Left ventricle myocardium superior (tissue), 1 donor: ENCODE results near the gene NFU1. TPM values are rescaled to one million over a fixed set of nuclear protein-coding genes. Genes with fewer than 3 reads are reported as not detected.
"Not testable (repeated sequence)": the region's sequence is repeated elsewhere in the genome, so short reads cannot be mapped to it uniquely, and the experiment has no call there.

Source experiments
- ATAC-seq: fragments of 200-7000 bp; cut with Tn5 transposase; one replicate; pipeline ENCODE4 v1.9.1; 2020; ENCODE audit warnings: mild to moderate bottlenecking, moderate library complexity
- DNase-seq: peaks from one replicate; pipeline ENCODE4 v3.0.0-alpha.2; 2020
- intact Hi-C: fragments of 100-400 bp; cut with micrococcal nuclease; formaldehyde crosslinking; loops from one replicate; pipeline ENCODE4 v1.11.0; 2022
- total RNA-seq: library from RNA; stranded (reverse); fragmentation: NEBNext Ultra II Directional; extraction: Animal tissue kit (Norgen Biotek cat#: 25700); gene quantifications from one replicate; pipeline ENCODE4 v1.2.1, GENCODE V29; 2021
- donor health status: DM: no; HTN: yes; CAD: no; lungs with severe emphysema.

Gene NFU1
- total RNA-seq, 1 donor from 2014 or later, result 117 TPM

DNA sequence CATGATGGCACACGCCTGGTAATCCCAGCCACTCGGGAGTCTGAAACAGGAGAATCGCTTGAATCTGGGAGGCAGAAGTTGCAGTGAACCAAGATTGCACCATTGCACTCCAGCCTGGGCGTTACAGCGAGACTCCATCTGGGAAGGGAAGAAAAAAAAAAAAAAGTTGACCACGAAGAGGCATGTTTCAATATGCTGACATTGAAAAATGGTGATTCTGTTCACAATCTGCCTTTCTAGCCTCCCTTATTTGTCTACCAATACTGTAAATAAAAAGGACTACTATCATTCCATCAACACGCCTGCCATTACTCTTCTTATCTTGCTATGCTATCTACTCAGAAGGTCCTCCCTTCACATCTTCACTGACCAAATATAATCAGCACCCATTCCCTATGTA lies 68.6 kb downstream of the NFU1 start:
- no peak for ATAC-seq
- intact Hi-C loops, result no loop called here

DNA sequence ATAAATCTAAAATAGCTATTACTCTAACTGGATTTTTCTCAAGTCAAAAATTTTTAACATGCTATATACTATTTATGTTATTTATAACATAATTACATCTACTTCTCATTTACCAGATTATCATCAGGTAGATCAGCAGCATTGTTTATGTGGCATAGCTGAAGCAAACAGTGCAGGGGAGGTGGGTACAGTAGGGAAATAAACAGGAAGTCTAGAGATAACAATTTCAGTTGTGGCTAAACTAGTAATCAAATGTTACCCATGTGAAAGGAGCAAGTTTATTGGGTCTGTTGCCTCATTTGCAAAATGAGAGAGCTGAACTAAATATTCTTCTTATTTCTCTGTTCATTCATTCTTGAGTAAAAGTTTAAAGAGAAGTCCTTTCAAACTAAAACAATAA lies 77.9 kb downstream of the NFU1 start:
- intact Hi-C loops, result no loop called here
- ATAC-seq (no peak), DNase-seq (no peak)

More for the DNA sequence above, 68.6 kb downstream of the NFU1 start:
- no peak for DNase-seq

DNA sequence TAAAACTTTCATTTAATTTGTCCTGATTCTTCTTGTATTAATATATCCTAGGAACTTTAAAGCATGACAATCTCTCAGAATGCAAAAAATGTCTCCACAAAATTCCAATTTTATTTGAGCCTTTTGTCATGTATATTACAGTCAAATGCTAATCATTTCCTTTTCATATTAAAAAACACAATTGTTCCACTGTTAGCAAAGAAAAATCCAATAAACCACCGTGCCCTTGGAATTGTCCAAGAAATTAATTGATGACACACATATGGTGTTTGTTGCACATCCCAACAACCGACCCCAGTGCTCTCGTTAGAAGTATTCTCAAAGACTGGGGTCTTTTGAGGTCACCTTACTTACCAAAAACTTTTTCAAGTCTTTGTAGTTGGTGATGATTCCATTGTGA lies 78.3 kb downstream of the NFU1 start:
- intact Hi-C loops, result no loop called here
- ATAC-seq (no peak), DNase-seq (no peak)

DNA sequence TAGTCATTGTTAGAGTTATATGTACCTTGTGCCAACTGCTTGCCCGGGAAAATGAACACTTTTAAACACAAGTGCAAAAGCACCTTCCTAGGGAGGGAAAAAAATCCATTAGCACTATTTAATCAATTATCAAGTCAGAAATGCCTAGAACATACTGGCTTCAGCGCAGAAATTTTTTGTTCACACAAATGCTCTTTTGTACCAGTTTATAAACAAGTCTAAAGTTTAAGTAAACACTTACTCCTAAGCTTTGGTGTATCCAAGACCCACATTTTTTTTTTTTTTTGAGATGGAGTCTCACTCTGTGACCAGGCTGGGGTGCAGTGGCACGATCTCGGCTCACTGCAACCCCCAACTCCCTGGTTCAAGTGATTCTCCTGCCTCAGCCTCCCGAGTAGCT lies 80.8 kb downstream of the NFU1 start:
- ATAC-seq, result no peak
- no peak for DNase-seq
- intact Hi-C loops, result no loop called here

DNA sequence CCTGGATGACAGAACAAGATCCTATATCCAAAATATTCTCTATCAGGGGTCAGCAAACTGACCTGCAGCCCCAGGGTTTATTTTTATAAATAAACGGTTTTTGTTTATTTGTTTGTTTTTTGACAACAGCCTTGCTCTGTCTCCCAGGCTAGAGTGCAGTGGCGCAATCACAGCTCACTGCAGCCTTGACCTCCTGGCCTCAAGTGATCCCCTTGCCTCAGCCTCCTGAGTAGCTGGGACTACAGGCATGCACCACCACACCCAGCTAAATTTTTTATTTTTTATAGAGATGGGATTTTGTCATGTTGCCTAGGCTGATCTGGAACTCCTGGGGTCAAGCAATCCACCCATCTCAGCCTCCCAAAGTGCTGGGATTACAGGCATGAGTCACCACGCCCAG lies 82.3 kb downstream of the NFU1 start:
- ATAC-seq, DNase-seq, intact Hi-C loops: not testable (repeated sequence)

DNA sequence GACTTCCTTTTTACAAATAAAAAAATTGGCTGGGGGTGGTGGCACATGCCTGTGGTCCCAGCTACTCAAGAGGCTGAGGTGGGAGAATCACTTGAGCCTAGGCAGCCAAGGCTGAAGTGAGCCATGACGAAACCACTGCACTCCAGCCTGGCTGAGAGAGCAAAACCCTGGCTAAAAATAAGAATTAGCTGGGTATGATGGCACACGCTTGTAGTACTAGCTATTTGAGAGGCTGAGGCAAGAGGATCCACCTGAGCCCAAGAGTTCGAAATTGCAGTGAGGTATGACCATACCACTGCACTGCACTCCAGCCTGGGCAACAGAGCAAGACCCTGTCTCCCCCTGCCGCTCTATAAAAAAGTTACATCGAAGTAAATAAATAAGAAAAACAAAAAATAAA lies 83.9 kb downstream of the NFU1 start:
- DNase-seq (no peak), ATAC-seq (peak; percentile 65)
- intact Hi-C loops, result no loop called here

DNA sequence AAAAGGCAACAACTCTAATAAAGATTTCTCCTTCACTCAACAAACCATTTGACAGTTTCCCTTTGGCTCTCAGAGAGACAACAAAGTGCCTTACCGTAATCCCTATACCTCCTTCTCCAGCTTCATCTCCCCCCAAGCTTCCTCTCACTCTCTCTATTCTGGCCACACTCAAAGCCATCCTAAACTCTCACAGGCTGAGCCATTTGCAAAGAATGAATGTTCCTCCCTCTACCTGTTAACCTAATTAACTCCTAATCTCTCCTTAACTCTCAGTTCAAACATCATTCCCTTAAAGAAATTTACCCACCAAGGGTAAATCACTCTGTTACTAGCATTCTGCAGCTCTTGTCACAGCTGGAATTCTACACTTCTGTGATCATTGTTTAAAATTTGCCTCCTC lies 88.5 kb downstream of the NFU1 start:
- intact Hi-C loops, result no loop called here
- no peak for DNase-seq
- no peak for ATAC-seq

Other genes with a start within 250 kb of the NFU1 start
- gene GFPT1, start 50.2 kb downstream of the NFU1 start, total RNA-seq, result 36.8 TPM
- 91.1 TPM for gene AAK1, start 206.3 kb upstream of the NFU1 start, total RNA-seq